Thyroid gland (tissue), 4 donors: ENCODE results near the gene TECPR2. TPM values are rescaled to one million over a fixed set of nuclear protein-coding genes. Genes with fewer than 3 reads are reported as not detected.

Source experiments
- DNase-seq, 2 donors: peaks; one replicate each; pipeline ENCODE4 v3.0.0-alpha.2; 2019
- H3K27ac ChIP-seq, 3 donors: fragments of 200-600 bp; sonication (generic); 1 replicate in 2 of 3; 2 replicates in 1 of 3; pipeline ENCODE4 v1.5.1; 2016 to 2019; ENCODE audit warnings: mild to moderate bottlenecking in 1 of 3, moderate library complexity in 1 of 3
- H3K27me3 ChIP-seq: fragments of 200-600 bp; sonication (generic); one replicate; pipeline ENCODE4 v1.5.1; 2019
- H3K36me3 ChIP-seq, 2 donors: fragments of 200-600 bp; sonication (generic); one replicate each; pipeline ENCODE4 v1.5.1; 2016 to 2019
- H3K4me1 ChIP-seq, 2 donors: fragments of 200-600 bp; sonication (generic); one replicate each; pipeline ENCODE4 v1.5.1; 2017 to 2019
- H3K4me3 ChIP-seq, 3 donors: fragments of 200-600 bp; sonication (generic); replicated peaks in 1 of 3; 1 replicate in 2 of 3; 2 replicates in 1 of 3; pipeline ENCODE4 v1.5.1; 2016; ENCODE audit warnings: mild to moderate bottlenecking in 1 of 3
- H3K9me3 ChIP-seq: fragments of 200-600 bp; sonication (generic); one replicate; pipeline ENCODE4 v1.5.1; 2017
- CTCF ChIP-seq, 6 experiments: fragments of 200-600 bp in 3 of 6; fragments of 450-650 bp in 3 of 6; sonication (generic) in 3 of 6; IDR thresholded peaks; one replicate each; pipeline ENCODE4 v1.5.1; 2016 to 2019; ENCODE audit warnings: antibody characterized with exemption in 6 of 6, mild to moderate bottlenecking in 2 of 6, inconsistent platforms in 1 of 6, moderate library complexity in 1 of 6
- POLR2A ChIP-seq, 2 donors: fragments of 450-650 bp; IDR thresholded peaks; one replicate each; pipeline ENCODE4 v1.6.1; 2017; ENCODE audit warnings: antibody characterized with exemption in 2 of 2, mild to moderate bottlenecking in 2 of 2, moderate library complexity in 1 of 2
- whole genome bisulfite sequencing, 2 donors: methylation state at CpG; one replicate each; pipeline ENCODE4 v1.1.5; 2017; 5-methylcytosine and 5-hydroxymethylcytosine counted together
- intact Hi-C: fragments of 100-400 bp; cut with DNase I; formaldehyde crosslinking; loops from one replicate; pipeline ENCODE4 v1.15.1; 2023
- total RNA-seq, 4 donors: library from RNA; depleted of rRNA; stranded (reverse); fragments of >200 nt; gene quantifications; one replicate each; pipeline ENCODE4 v1.2.3, GENCODE V29; 2016

The TECPR2 gene
- total RNA-seq, 4 donors from 2014 or later, result 11.8 to 23.8 (median 19.0) TPM

GRCh38 chr14:102394717-102395375, 32.1 kb downstream of the TECPR2 start:
- Histone ChIP-seq H3K36me3 (no peaks in the 10 kb centered on the region), H3K4me1 (no peaks in the 10 kb centered on the region), H3K27ac (no peak overlapping the region), H3K4me3 (no peak overlapping the region), H3K9me3 (no peaks in the 10 kb centered on the region), H3K27me3 (no peaks in the 10 kb centered on the region)
- intact Hi-C loops, result no loop called here
- TF ChIP-seq POLR2A (IDR thresholded peaks at IDR 0.05), result no peak
- no peak for TF ChIP-seq CTCF (IDR thresholded peaks at IDR 0.05)
- WGBS, 2 donors, result 68 to 75% methylated on average over 9 of the region's 9 CpGs
- no peak for DNase-seq

- TF ChIP-seq POLR2A (IDR thresholded peaks at IDR 0.05) (no peak), CTCF (IDR thresholded peaks at IDR 0.05) (no peak)
- no peaks in the 10 kb centered on the region for H3K36me3 ChIP-seq
- no peak overlapping the region for H3K27ac ChIP-seq
- intact Hi-C loops, result no loop called here
- H3K4me3 ChIP-seq, result no peak overlapping the region
- H3K4me1 ChIP-seq, result no peaks in the 10 kb centered on the region
- H3K9me3 ChIP-seq, result no peaks in the 10 kb centered on the region
- no peak for DNase-seq
- 82 to 97% methylated on average over 7 of the region's 7 CpGs for WGBS, 2 donors
- H3K27me3 ChIP-seq, result no peaks in the 10 kb centered on the region
Measured at GRCh38 chr14:102396521-102396920, 33.8 kb downstream of the TECPR2 start.

GRCh38 chr14:102403028-102403427, 40.3 kb downstream of the TECPR2 start:
- H3K4me1 ChIP-seq, result no peaks in the 10 kb centered on the region
- no peak for DNase-seq
- intact Hi-C loops, result no loop called here
- no peaks in the 10 kb centered on the region for H3K9me3 ChIP-seq
- no peaks in the 10 kb centered on the region for H3K36me3 ChIP-seq
- TF ChIP-seq CTCF (IDR thresholded peaks at IDR 0.05) (no peak), POLR2A (IDR thresholded peaks at IDR 0.05) (no peak)
- no peak overlapping the region for H3K27ac ChIP-seq
- no peak overlapping the region for H3K4me3 ChIP-seq
- H3K27me3 ChIP-seq, result no peaks in the 10 kb centered on the region

GRCh38 chr14:102407258-102407657, 44.5 kb downstream of the TECPR2 start:
- TF ChIP-seq CTCF (IDR thresholded peaks at IDR 0.05), result no peak
- TF ChIP-seq POLR2A (IDR thresholded peaks at IDR 0.05), result no peak
- intact Hi-C loops, result no loop called here

GRCh38 chr14:102408724-102409123, 46.0 kb downstream of the TECPR2 start:
- H3K4me3 ChIP-seq, result no peak overlapping the region
- DNase-seq, result peak; percentile 45 to 69
- H3K36me3 ChIP-seq, result no peaks in the 10 kb centered on the region
- intact Hi-C loops, result no loop called here
- no peak overlapping the region for H3K27ac ChIP-seq
- no peaks in the 10 kb centered on the region for H3K4me1 ChIP-seq
- H3K9me3 ChIP-seq, result no peaks in the 10 kb centered on the region
- H3K27me3 ChIP-seq, result no peaks in the 10 kb centered on the region
- TF ChIP-seq POLR2A (IDR thresholded peaks at IDR 0.05) (no peak), CTCF (IDR thresholded peaks at IDR 0.05) (no peak)

More at GRCh38 chr14:102407258-102407657, 44.5 kb downstream of the TECPR2 start:
- H3K27me3 ChIP-seq, result no peaks in the 10 kb centered on the region
- 91 to 92% methylated on average over 6 to 7 of the region's 7 CpGs for WGBS, 2 donors
- H3K36me3 ChIP-seq, result no peaks in the 10 kb centered on the region
- no peak overlapping the region for H3K4me3 ChIP-seq
- no peaks in the 10 kb centered on the region for H3K9me3 ChIP-seq
- no peak for DNase-seq
- no peak overlapping the region for H3K27ac ChIP-seq
- H3K4me1 ChIP-seq, result no peaks in the 10 kb centered on the region
